M059J (cell line): ENCODE data around the gene PPEF1. TPM values are rescaled to one million over a fixed set of nuclear protein-coding genes. Genes with fewer than 3 reads are reported as not detected.
"Not testable (repeated sequence)": the region's sequence is repeated elsewhere in the genome, so short reads cannot be mapped to it uniquely, and the experiment has no call there.

ENCODE experiments used
- DNase-seq: peaks from one replicate; pipeline ENCODE4 v3.0.0-alpha.2; 2012; ENCODE audit warnings: low read depth
- total RNA-seq: library from RNA; depleted of rRNA; stranded (reverse); fragments of >200 nt; shearing (Covaris generic); gene quantifications from 2 replicates; pipeline ENCODE4 v1.2.3, GENCODE V29; 2014

PPEF1 gene
- total RNA-seq, 1 experiment from 2014 or later = not detected

DNA sequence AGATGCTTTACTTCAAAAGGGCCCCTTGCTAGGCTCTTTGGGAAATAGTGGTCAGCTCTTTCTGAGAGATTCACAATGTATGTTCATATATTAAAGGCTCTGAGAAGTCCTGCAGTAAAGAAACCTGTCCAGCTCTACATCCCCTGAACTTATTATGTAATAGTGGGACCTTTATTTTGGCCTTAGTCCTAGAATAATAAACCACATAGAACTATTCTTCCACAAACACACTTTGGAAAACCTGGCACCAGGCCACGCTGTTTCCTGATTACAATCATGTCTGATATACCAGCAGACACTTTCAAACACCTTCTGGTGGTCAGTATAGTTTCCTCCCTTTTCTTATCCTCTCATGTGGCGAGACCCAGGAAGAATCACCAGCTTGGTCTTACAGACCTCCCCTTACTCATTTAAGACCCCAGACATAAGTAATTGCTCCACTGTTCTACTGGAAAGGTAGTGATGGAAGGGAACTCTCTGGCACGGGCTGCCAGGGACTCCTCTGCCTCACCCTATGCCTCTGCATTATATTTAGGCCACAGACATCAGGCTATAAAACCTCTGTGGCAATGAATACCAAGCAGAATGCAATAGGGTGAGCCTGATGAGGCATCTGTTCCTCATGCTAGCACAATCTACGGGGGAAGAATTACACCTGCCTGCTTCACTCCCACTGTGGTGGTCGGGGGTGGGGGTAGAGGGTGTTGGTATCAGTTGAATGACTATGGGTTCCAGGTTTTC lies 5.7 kb upstream of the PPEF1 start:
- peak; percentile 79 for DNase-seq

DNA sequence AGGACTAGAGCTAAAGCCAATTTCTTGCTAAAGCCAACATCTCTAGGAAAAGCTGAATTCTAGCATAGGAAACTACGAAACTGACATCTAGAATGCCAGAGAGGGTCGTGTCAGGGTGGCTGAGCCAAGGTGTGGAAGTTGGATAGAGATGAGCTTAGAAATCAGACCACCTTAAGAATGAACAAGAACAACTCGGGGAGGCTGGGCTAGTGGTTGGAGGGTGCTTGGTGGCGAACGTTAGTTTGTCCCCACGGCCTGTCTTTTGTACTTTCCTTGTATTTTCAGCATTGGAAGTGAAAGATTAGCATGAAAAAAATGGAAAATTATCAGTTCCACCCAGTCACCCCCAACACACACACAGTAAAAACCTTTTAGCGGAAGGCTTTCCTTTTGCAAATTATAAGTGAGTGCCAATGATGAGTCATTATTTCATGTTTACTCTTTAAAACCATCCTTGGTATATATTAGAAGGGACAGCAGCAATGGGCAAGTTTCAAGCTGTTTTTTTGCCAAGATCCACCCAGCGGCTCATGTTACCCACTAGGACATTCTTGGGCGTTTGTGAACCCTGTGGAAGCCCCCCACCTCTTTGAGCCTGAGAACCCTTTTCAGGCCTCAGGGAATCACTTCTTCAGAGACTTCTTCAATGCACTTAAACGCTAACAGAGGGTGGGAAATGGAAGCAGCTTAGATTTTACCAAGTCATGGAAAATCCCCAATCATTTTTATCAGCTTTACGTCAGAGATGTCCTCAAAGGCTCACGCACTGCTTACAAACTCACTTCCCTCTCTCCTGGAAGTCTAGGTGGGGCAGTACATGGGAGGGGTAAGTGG lies 4.9 kb upstream of the PPEF1 start:
- peak; percentile 76 for DNase-seq

DNA sequence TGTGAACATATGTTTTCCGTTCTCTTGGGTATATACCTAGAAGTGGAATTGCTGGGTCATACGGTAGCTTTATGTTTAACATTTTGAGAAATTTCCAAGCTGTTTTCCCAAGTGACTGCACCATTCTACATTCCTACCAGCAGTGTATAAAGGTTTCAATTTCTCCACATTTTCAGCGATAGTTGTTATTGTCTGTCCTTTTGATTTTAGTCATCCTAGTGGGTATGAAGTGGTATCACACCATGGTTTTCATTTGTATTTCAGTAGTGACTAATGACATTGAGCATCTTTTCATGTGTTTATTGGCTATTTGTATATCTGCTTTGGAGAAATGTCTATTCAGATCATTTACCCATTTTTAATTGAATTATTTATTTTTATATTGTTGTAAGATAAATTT lies 2.4 kb downstream of the PPEF1 start:
- DNase-seq = no peak

GRCh38 chrX:18714910-18715309 lies 7.5 kb downstream of the PPEF1 start:
- peak; percentile 64 for DNase-seq

DNA sequence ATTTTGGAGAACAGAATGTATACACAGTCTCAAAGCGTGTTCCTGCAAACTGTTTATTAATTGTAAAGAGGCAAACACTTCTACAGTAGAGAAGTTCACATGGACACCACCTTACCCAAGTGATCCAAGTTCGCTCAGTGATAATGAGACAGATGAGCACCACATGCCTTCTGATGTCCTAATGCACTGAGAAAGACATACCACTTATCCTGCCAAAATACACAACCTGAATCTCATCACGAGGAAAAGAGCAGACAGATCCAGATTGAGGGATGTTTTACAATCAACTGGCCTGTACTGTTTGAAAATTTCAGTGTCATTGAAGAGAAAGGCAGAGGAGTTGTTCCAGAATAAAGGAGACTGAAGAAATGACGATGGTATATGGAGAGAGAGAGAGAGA lies 12.4 kb downstream of the PPEF1 start:
- DNase-seq = no peak

DNA sequence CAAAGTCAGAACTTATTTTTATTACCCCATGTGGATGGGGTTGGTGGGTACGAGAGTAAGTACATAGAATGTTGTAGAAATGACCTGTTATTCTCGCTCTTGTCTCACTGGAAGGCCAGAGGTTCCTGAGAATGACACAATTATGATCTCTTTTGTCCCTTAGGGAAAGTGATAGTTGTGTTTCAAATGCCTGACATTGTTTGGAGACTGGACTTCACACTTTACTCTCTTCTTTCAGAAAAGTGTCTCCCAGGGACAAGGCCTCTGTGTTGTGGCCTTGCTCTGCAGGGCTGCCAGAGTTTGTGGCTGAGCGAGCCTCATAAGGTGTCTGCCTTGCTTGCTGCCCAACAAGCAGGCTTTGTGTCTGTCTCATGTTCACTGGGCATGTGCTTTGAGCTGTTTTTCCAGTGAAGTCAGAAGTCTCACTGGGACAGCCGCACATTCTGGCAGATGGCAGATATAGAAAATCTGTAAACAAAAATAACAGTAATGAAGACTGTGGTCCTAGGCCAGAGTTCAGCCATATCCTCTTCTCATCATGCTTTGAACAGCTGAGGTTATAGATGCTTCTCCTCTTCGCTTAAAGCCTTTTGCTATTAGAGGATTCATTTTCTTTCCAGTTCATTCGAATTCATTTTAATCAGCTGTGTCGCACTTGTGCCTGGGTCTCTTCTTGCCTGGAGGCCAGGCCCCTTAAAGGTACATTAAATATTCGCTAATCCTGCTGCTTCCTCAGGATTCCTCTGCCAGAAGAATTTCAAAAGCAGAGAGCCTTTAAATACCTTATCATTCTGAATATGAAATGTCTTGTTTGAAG lies 14.4 kb downstream of the PPEF1 start:
- no peak for DNase-seq

- no peak for DNase-seq
Observed at GRCh38 chrX:18722500-18723071, 15.1 kb downstream of the PPEF1 start.

DNA sequence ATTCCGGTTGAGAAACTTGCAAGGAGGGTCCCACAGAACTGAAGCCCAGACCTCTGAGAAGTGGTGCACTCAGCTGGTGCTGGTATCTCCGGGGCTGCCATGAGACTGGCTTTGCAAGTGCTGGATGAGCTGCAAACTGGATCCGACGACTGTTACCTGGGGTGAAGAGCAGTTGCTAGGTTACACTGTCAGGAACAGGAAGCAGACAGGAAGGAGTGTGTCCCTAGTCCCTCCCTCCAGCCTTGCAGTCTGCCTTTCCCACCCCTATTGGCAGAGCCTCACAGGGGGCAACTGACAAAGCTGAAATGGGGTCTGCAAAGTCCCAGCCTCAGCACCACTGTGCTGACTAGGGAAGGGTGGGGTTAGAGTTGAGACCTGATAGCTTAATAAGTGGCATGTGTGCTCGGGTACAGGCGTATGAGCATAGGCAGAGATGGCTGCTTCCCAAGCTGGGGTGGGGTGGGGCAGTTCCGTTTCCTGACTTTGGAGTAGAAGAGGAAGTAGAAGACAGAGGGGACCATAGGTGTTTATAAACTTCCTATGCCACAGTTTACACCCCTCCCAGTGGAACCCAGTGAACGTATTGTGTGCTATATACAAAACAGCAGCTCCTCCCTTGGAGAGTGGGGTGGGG lies 18.0 kb downstream of the PPEF1 start:
- no peak for DNase-seq

- no peak for DNase-seq
Observed at GRCh38 chrX:18733287-18733686, 25.8 kb downstream of the PPEF1 start.

DNA sequence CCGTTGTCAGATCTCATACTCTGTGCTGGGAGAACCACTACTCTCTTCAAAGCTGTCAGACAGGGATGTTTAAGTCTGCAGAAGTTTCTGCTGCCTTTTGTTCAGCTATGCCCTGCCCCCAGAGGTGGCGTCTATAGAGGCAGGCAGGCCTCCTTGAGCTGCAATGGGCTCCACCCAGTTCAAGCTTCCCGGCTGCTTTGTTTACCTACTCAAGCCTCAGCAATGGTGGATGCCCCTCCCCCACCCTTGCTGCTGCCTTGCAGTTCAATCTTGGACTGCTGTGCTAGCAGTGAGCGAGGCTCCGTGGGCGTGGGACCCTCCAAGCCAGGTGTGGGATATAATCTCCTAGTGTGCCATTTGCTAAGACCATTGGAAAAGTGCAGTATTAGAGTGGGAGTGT lies 32.2 kb downstream of the PPEF1 start:
- not testable (repeated sequence) for DNase-seq

DNA sequence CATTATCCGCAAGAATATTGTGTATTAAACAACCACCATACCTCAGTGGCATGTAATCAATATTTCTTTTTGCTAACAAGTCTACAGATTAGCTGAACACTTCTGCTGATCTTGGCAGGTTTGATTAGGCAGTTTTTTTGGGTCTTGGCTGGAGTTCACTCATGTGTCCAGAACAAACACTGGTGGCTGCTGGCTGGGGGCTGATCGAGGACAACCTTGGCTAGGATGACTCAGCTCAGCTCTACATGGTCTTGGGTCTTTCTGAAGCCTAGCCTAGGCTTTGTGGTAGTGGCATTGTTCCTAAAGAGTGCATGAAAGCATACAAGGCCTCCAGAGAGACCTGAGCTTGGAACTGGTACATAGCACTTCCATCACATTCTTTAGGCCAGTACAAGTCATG lies 41.1 kb downstream of the PPEF1 start:
- no peak for DNase-seq

DNA sequence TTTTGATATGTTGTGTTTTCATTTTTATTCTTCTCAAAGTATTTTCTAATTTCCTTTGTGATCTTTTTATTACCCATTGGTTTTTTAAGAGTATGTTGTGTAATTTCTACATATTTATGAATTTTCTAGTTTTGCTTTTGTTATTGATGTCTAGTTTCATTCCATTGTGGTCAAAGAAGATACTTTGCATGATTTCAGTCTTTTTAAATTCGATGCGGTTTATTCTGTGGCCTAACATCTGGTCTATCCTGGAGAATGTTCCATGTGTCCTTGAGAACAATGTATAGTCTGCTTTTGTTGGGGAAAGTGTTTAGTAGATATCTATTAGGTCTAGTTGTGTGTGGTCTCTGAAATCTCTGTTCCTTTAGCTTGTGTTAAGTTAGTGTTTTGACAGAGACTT lies 46.2 kb downstream of the PPEF1 start:
- DNase-seq = no peak

- no peak for DNase-seq
Observed at GRCh38 chrX:18755651-18756050, 48.2 kb downstream of the PPEF1 start.

DNA sequence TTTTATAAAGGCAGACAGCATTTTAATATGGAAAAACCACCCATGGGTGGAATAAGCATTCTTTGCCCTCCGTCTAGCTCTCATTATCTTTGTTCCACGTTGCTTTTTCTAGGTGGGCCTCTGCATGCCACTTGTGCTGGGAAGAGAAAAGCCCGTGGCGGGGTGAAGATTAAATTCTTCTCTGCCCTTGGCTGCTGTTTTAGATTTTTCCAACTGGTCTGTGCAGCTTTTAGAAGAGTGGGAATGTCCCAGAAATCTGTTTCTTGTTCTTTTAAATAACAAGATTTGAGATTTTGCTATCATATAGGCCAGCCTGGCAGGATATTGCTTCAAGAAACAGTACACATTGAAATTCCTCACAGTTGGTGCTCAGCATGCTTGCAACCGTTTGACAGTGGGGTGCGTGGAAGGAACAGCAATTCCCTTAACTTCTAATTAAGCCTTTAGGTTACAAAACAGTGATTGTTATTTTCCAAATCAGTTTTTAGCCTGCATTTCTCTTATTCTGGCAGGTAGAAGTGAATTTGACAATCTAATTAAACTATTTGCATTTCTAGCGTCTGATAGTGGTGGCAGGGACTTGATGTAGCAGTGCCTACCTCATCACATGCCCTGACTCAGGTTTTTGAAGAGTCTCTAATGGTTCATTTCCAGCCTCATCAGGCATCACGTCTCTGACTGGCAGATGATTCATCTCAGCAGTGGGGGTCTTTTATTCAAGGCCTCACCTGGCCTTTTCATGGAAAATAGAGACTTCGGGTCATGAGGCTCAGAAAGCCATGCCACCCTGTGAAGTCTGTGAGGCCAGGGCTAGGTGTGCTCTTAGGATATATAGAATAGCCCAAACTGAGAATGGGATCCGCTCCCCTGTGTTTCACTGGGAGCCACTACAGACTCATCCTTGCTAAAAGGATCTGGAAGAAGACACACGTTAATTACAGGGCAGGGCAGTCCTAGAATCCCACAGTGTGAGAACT lies 50.8 kb downstream of the PPEF1 start:
- DNase-seq = no peak

- DNase-seq = no peak
Observed at GRCh38 chrX:18761750-18762149, 54.3 kb downstream of the PPEF1 start.

DNA sequence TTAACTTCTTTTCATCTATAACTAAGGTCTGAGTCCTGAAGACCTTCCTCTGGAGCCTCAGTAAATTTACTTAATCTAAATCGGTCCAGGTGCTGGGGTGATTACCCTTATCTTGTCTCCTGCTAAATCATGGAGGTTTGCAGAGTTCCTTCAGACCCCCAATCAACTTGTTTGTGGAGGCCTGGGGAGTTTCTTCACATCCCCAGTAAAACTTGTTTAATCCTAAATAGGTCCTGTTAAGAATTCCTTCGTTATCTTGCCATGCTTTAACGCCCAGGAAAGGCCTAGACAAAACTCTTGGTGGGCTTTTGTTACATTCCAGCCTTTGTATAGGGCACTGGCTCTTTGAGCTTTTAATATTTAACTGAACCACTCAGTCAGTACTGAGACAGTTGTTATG lies 55.7 kb downstream of the PPEF1 start:
- not testable (repeated sequence) for DNase-seq

DNA sequence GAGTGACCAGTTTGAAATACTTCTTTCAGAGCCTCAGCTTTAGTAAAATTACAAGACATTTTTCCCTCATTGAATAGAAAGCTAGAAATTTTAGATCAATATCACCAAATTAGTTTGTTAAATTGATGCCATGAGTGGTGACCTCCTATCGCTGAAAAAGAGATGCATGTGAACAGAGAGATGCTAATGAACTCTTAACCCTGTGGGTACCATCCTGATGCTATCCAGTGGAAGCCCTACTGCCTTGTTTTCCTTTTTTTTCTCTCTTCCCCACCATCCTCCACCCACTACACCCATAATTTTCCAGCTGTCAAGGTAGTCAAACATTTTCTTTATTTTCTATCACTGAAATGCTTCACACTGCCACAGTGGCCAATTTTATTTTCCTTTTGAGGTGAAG lies 61.9 kb downstream of the PPEF1 start:
- DNase-seq = no peak

GRCh38 chrX:18769812-18770573 lies 62.5 kb downstream of the PPEF1 start:
- no peak for DNase-seq

GRCh38 chrX:18789916-18790315 lies 82.5 kb downstream of the PPEF1 start:
- peak; percentile 12 for DNase-seq

DNA sequence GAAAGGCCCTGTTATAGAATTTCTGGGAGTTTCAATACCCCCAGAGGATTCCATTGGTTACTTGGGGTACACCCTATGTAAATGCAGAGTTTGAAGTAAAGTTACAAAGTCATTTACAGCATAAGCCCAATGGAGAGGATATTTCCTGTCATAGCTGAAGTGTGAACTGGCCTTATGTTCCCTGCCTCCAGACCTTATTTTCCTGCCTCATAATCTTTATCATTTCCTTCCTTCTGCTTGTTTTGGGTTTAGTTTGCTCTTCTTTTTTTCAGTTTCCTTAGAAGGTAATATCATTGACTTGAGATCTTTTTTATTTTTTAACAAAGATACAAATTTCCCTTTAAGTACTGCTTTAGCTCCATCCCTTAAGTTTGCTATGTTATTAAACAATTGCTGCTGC lies 85.4 kb downstream of the PPEF1 start:
- no peak for DNase-seq
